Memory B cell (primary cell): ENCODE results near the gene ZNF775.

Experiments
- ATAC-seq: fragments of 150-1000 bp; cut with Tn5 transposase; 2 replicates; pipeline ENCODE4 v1.10.0; 2021; ENCODE audit warnings: low read depth, mild to moderate bottlenecking, moderate library complexity
- DNase-seq, 2 donors: peaks; one replicate each; pipeline ENCODE4 v3.0.0; 2022; ENCODE audit warnings: low spot score in 2 of 2
- H3K27ac Mint-ChIP-seq: one replicate; pipeline ENCODE4 v1.8.0; 2022; ENCODE audit warnings: mild to moderate bottlenecking, moderate library complexity, mixed read lengths
- H3K27me3 Mint-ChIP-seq: one replicate; pipeline ENCODE4 v1.8.0; 2022; ENCODE audit warnings: mixed read lengths
- H3K36me3 Mint-ChIP-seq: one replicate; pipeline ENCODE4 v1.8.0; 2022; ENCODE audit warnings: mild to moderate bottlenecking, mixed read lengths
- H3K4me1 Mint-ChIP-seq: one replicate; pipeline ENCODE4 v1.8.0; 2022; ENCODE audit warnings: mixed read lengths
- H3K4me3 Mint-ChIP-seq: one replicate; pipeline ENCODE4 v1.8.0; 2022; ENCODE audit warnings: mild to moderate bottlenecking, moderate library complexity, mixed read lengths
- H3K9me3 Mint-ChIP-seq: one replicate; pipeline ENCODE4 v1.8.0; 2022; ENCODE audit warnings: mixed read lengths

The ZNF775 gene

DNA sequence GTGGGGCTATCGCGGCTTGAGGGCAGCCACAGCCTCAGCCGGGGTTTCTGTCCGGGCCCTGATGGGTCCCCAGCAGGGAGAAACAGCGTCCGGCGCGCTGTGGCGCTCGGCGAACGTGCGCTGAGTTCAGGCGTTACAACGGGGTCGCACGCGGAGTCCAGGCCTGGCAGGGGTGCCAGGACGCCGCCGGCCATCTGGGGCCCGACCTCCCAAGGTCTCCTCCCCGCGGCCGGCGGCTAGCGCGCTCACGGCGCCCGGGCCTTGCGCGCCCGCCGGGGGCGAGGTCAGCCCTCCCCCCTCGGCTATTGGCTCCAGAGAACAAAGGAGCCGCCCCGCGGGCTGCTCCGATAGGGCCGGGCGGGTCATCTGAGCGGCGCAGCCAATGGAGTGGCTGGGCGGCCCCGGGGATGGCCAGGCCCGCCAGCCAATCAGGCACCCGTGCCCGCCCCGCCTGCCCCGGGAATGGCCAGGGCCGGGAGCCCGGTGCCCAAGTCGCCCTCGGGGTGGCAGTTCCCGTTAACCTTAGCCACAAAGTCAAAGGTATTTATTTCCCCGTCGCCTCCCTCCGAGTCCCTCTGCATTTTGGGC, at the start of gene ZNF775:
TSS of gene ZNF775 (plus strand) at position 478 of the 588 bp plus-strand sequence. CDS start 9,141 bp downstream, outside the sequence.
- Mint-ChIP-seq H3K4me1 (peaks cover 54% of the 10 kb centered on the region), H3K9me3 (no peaks in the 10 kb centered on the region), H3K4me3 (peak within 1 kb of the TSS; percentile 89), H3K27ac (peak within 1 kb of the TSS; percentile 98), H3K36me3 (no peaks in the 10 kb centered on the region), H3K27me3 (no peaks in the 10 kb centered on the region)
- ATAC-seq (peak; percentile 84), DNase-seq (peak; percentile 85 to 89)

DNA sequence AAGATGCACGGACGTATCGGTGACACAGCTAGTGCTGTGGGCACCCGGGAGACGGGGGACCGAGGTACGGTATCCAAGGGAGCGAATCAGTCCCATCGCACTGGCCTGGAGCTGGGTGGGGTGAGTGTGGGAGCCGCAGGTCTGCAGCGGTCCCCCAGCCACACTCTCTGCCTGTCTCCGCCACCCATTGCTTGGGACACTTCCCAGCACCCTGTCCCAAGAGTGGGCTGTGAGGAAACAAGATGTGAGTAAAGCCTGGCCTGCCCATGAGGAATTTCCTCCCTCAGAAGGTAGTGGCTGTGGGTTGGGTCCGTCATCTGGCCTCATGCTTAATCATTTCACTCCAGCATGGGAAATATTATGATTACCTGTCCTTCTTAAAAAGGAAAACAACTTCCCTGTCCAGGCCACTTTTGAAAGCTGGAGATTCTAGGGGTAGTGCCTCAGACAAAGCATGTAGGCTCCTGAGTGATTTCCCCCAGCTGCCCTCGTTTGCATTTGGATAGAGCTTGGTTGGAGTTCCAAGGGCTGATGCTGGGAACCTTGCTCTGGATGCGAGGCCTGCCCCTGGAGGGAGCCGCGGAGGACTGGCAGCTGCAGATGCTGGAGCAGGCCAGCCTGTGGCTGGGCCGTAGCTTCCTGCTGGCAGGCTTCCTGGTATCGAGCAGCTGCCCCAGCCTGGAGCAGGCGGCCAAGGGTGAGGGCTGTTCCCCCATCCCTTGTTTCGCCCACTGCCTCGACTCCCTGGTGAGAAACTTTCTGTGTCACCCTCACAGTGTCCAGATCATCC, 49.6 kb upstream of the ZNF775 start:
- H3K27ac Mint-ChIP-seq, result no peak overlapping the region
- H3K4me1 Mint-ChIP-seq, result peaks cover 12% of the 10 kb centered on the region
- H3K9me3 Mint-ChIP-seq, result no peaks in the 10 kb centered on the region
- no peak overlapping the region for H3K4me3 Mint-ChIP-seq
- DNase-seq (no peak), ATAC-seq (no peak)
- H3K27me3 Mint-ChIP-seq, result no peaks in the 10 kb centered on the region
- H3K36me3 Mint-ChIP-seq, result peaks cover 27% of the 10 kb centered on the region

GRCh38 chr7:150330211-150330885, 48.8 kb upstream of the ZNF775 start:
- Mint-ChIP-seq H3K4me1 (peaks cover 4% of the 10 kb centered on the region), H3K27ac (no peak overlapping the region), H3K4me3 (no peak overlapping the region), H3K27me3 (no peaks in the 10 kb centered on the region), H3K36me3 (peaks cover 25% of the 10 kb centered on the region), H3K9me3 (no peaks in the 10 kb centered on the region)
- no peak for DNase-seq
- no peak for ATAC-seq

GRCh38 chr7:150332852-150333635, 46.1 kb upstream of the ZNF775 start:
- no peak for DNase-seq
- Mint-ChIP-seq H3K9me3 (no peaks in the 10 kb centered on the region), H3K4me1 (peaks cover 2% of the 10 kb centered on the region), H3K27ac (no peak overlapping the region), H3K4me3 (no peak overlapping the region), H3K27me3 (peaks cover 1% of the 10 kb centered on the region), H3K36me3 (peaks cover 23% of the 10 kb centered on the region)
- ATAC-seq, result no peak

DNA sequence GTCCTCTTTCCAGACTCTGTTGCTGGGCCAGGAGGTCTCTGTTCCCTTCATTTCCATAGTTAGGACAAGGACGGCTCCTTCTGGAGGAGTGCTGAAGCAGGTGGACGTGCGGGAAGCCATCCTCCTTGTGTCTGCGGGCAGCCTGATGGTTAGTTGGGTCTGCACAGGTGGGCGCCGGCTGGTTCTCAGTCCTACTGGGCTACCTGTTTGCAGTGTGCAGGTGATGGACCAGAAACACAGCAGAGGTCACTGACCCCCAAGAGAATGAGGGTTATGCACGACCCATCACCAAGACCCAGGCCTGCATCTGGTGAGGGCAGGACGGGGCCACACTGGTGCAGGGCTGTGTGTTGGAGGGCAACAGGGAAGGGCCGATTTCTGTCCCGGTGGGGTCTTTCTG, 45.5 kb upstream of the ZNF775 start:
- no peak for ATAC-seq
- Mint-ChIP-seq H3K4me1 (peaks cover 2% of the 10 kb centered on the region), H3K27me3 (peaks cover 2% of the 10 kb centered on the region), H3K9me3 (no peaks in the 10 kb centered on the region), H3K27ac (no peak overlapping the region), H3K4me3 (no peak overlapping the region), H3K36me3 (peaks cover 25% of the 10 kb centered on the region)
- no peak for DNase-seq

DNA sequence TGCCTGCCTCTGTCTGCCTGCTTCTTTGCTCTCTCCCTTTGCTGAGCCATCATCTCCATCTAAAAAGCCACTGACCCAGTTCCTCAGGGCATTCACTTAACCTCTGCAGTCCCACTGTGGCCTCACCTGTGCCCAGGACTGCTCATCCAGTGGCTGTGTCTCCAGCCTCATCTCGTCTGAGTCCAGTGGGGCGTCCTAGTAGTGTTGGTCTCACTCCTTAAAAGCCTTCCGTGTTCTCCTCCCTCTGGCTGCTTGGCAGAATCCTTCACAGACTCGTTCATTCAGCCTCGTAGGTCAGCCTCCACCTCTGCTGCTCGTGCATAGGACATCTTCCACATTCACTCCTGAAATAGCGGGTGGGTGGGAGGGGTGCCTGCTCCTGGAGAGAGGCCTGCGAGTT, 45.0 kb upstream of the ZNF775 start:
- Mint-ChIP-seq H3K4me3 (no peak overlapping the region), H3K27me3 (peaks cover 2% of the 10 kb centered on the region), H3K27ac (no peak overlapping the region)

GRCh38 chr7:150335108-150335773, 43.9 kb upstream of the ZNF775 start:
- Mint-ChIP-seq H3K27ac (no peak overlapping the region), H3K4me3 (no peak overlapping the region), H3K27me3 (peaks cover 3% of the 10 kb centered on the region), H3K9me3 (no peaks in the 10 kb centered on the region), H3K36me3 (peaks cover 22% of the 10 kb centered on the region), H3K4me1 (peaks cover 7% of the 10 kb centered on the region)
- no peak for DNase-seq
- ATAC-seq, result no peak

More for the DNA sequence above, 45.0 kb upstream of the ZNF775 start:
- DNase-seq (no peak), ATAC-seq (no peak)
- Mint-ChIP-seq H3K36me3 (peaks cover 20% of the 10 kb centered on the region), H3K9me3 (no peaks in the 10 kb centered on the region), H3K4me1 (peaks cover 2% of the 10 kb centered on the region)

GRCh38 chr7:150335774-150336112, 43.4 kb upstream of the ZNF775 start:
- peaks cover 10% of the 10 kb centered on the region for H3K4me1 Mint-ChIP-seq
- H3K4me3 Mint-ChIP-seq, result no peak overlapping the region
- ATAC-seq, result no peak
- peaks cover 6% of the 10 kb centered on the region for H3K27me3 Mint-ChIP-seq
- H3K36me3 Mint-ChIP-seq, result peaks cover 20% of the 10 kb centered on the region
- no peak for DNase-seq
- no peak overlapping the region for H3K27ac Mint-ChIP-seq
- no peaks in the 10 kb centered on the region for H3K9me3 Mint-ChIP-seq

- no peak for DNase-seq
- Mint-ChIP-seq H3K36me3 (peaks cover 19% of the 10 kb centered on the region), H3K27me3 (peaks cover 10% of the 10 kb centered on the region), H3K4me3 (no peak overlapping the region), H3K9me3 (no peaks in the 10 kb centered on the region), H3K4me1 (peaks cover 11% of the 10 kb centered on the region), H3K27ac (no peak overlapping the region)
- no peak for ATAC-seq
These were observed 42.4 kb upstream of the ZNF775 start for GRCh38 chr7:150336746-150337145.

- Mint-ChIP-seq H3K27ac (no peak overlapping the region), H3K4me1 (peaks cover 11% of the 10 kb centered on the region), H3K36me3 (peaks cover 17% of the 10 kb centered on the region), H3K4me3 (no peak overlapping the region), H3K9me3 (no peaks in the 10 kb centered on the region), H3K27me3 (peaks cover 14% of the 10 kb centered on the region)
- DNase-seq (no peak), ATAC-seq (no peak)
These were observed 42.0 kb upstream of the ZNF775 start for GRCh38 chr7:150337179-150337578.

DNA sequence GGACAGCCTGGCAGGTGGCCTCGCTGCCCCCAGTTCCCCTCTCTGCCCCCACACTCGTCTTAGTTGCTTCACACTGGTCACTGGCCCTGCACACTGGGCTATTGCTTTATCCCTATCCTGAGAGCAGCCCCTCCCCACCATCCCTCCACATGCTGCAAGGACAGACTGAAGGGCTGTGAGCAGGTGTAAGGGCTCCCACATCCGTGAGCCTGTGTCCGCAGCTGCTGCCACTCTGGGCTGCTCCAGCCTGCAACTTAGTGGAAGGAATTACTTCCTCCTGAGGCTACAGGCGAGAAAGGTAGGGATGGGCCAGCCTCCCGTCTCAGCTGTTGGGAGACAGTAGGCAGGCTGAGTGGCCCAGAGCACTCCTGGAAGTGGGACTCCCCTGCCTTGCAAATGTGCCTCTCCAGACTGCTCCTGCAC, 41.5 kb upstream of the ZNF775 start:
- Mint-ChIP-seq H3K27me3 (peaks cover 15% of the 10 kb centered on the region), H3K27ac (no peak overlapping the region), H3K9me3 (no peaks in the 10 kb centered on the region), H3K36me3 (peaks cover 17% of the 10 kb centered on the region), H3K4me1 (peaks cover 11% of the 10 kb centered on the region), H3K4me3 (no peak overlapping the region)
- ATAC-seq, result no peak
- no peak for DNase-seq

DNA sequence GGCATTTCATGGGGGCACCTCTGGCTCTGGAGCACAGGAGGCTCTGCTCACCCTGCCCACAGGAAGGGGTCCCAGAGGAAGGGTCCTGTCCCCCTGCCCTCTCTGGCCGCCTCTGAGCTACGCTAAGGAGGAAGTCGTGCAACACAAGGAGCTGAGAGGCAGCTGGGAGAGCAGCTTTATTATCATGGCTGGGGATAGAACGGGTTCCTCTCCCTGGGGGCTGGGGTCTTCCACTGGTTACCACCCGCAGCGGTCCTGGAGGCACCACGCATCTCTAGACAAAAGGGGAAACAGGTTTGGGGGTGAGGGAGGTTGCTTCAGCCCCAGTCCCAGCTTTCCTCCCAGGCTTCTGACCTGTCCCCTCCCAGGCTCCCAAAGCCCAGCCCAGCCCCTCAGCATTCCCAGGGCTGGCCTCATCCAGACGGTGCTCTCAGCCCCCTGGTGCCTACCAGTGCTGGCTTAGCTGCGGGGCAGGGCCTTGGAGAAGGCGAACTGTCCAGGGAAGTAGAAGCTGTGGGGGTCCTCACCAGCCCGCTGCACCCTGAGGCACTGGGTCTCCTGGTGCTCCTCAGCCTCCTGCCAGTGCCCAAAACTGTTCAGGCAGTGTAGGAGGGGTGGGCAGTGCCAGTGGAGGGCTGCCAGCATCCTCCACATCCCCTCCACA, 40.8 kb upstream of the ZNF775 start:
- DNase-seq (no peak), ATAC-seq (no peak)
- H3K27ac Mint-ChIP-seq, result no peak overlapping the region
- H3K9me3 Mint-ChIP-seq, result peaks cover 2% of the 10 kb centered on the region
- peaks cover 9% of the 10 kb centered on the region for H3K4me1 Mint-ChIP-seq
- H3K36me3 Mint-ChIP-seq, result peaks cover 17% of the 10 kb centered on the region
- H3K27me3 Mint-ChIP-seq, result peaks cover 15% of the 10 kb centered on the region
- no peak overlapping the region for H3K4me3 Mint-ChIP-seq

- no peak for DNase-seq
- peaks cover 22% of the 10 kb centered on the region for H3K36me3 Mint-ChIP-seq
- H3K4me3 Mint-ChIP-seq, result no peak overlapping the region
- peaks cover 9% of the 10 kb centered on the region for H3K4me1 Mint-ChIP-seq
- peaks cover 4% of the 10 kb centered on the region for H3K9me3 Mint-ChIP-seq
- peaks cover 19% of the 10 kb centered on the region for H3K27me3 Mint-ChIP-seq
- peak; percentile 42 for ATAC-seq
- H3K27ac Mint-ChIP-seq, result no peak overlapping the region
These were observed 39.7 kb upstream of the ZNF775 start for GRCh38 chr7:150339409-150339809.
